A549 (cell line): ENCODE measurements around the gene CCDC71. TPM values are rescaled to one million over a fixed set of nuclear protein-coding genes. Genes with fewer than 3 reads are reported as not detected.

Experiments
- ATAC-seq, 2 experiments: fragments of 200-7000 bp in 1 of 2; fragments of >200 bp in 1 of 2; cut with Nextera tagmentation in 1 of 2; cut with Tn5 transposase in 1 of 2; 3 replicates each; pipeline versions ENCODE4 v1.8.0 to v1.9.1; 2018 to 2020; ENCODE audit warnings: mild to moderate bottlenecking in 1 of 2, moderate library complexity in 1 of 2
- CTCF ChIA-PET: fragments of 300-600 bp; sonication (Branson Sonifier 250); formaldehyde crosslinking; extraction: SDS; loops from one replicate; lab custom pipeline; 2021; ENCODE audit warnings: antibody characterized with exemption, inconsistent platforms; lab: Yijun Ruan, JAX
- POLR2A ChIA-PET: fragments of 350-600 bp; formaldehyde crosslinking; extraction: SDS; loops from one replicate; lab custom pipeline; 2021; ENCODE audit warnings: antibody characterized with exemption, inconsistent platforms; lab: Yijun Ruan, JAX
- DNase-seq, 2 experiments: peaks; one replicate each; pipeline versions ENCODE4 v3.0.0 to v3.0.0-alpha.2; 2011 to 2016; ENCODE audit warnings: low read depth in 1 of 2, low spot score in 1 of 2
- FAIRE-seq: peaks from 2 replicates; lab custom pipeline; 2011; peaks lifted over from hg19 to GRCh38; lab: Jason Lieb, UNC
- H3K27ac ChIP-seq, 2 experiments: fragments of >200 bp; sonication (Bioruptor Twin); formaldehyde crosslinking; 3 replicates each; pipeline ENCODE4 v1.5.1; 2016 to 2017
- H3K4me1 ChIP-seq: fragments of >200 bp; sonication (Bioruptor Twin); formaldehyde crosslinking; 3 replicates; pipeline ENCODE4 v1.6.1; 2016
- H3K4me2 ChIP-seq: fragments of >200 bp; sonication (Bioruptor Twin); formaldehyde crosslinking; 3 replicates; pipeline ENCODE4 v1.6.1; 2016
- H3K4me3 ChIP-seq: fragments of >200 bp; sonication (Bioruptor Twin); formaldehyde crosslinking; 3 replicates; pipeline ENCODE4 v1.5.1; 2016
- H3K9me3 ChIP-seq: fragments of >200 bp; sonication (Bioruptor Twin); formaldehyde crosslinking; 3 replicates; pipeline ENCODE4 v1.6.1; 2016
- ATOH8 ChIP-seq: fragments of 250-450 bp; sonication (Bioruptor Pico); IDR thresholded peaks from 2 replicates; pipeline ENCODE4 v1.5.0; 2020; ENCODE audit warnings: low read depth, mild to moderate bottlenecking, moderate library complexity
- CBX8 ChIP-seq: fragments of 200-600 bp; sonication (generic); IDR thresholded peaks from 2 replicates; pipeline ENCODE4 v1.6.1; 2016
- CEBPB ChIP-seq, 2 experiments: fragments of >200 bp in 1 of 2; sonication (Bioruptor Twin) in 1 of 2; formaldehyde crosslinking in 1 of 2; IDR thresholded peaks; 2 replicates each; pipeline ENCODE4 v1.6.1; 2012 to 2016
- CHD2 ChIP-seq: fragments of 150-350 bp; IDR thresholded peaks from 2 replicates; pipeline ENCODE4 v1.6.1; 2014; ENCODE audit warnings: low read length; ENCODE audit not compliant: partially characterized antibody
- CHD4 ChIP-seq: fragments of 200-600 bp; sonication (generic); IDR thresholded peaks from 2 replicates; pipeline ENCODE4 v1.6.1; 2016; ENCODE audit warnings: antibody characterized with exemption, mild to moderate bottlenecking, borderline replicate concordance
- EHF ChIP-seq: fragments of 250-450 bp; sonication (Bioruptor Pico); IDR thresholded peaks from 2 replicates; pipeline ENCODE4 v1.5.0; 2020; ENCODE audit warnings: mild to moderate bottlenecking
- EHMT2 ChIP-seq: fragments of 200-600 bp; sonication (generic); IDR thresholded peaks from 2 replicates; pipeline ENCODE4 v1.6.1; 2016; ENCODE audit warnings: antibody characterized with exemption, low read depth, mild to moderate bottlenecking, moderate library complexity
- ELK1 ChIP-seq: fragments of 150-350 bp; IDR thresholded peaks from 2 replicates; pipeline ENCODE4 v1.6.1; 2014; ENCODE audit warnings: low read depth, mild to moderate bottlenecking, low read length
- FOSL2 ChIP-seq, 2 experiments: fragments of 450-650 bp in 1 of 2; fragments of >200 bp in 1 of 2; sonication (Bioruptor Twin) in 1 of 2; formaldehyde crosslinking; IDR thresholded peaks; 2 replicates each; pipeline versions ENCODE4 v1.5.0 to v1.6.1; 2016 to 2020; ENCODE audit warnings: mild to moderate bottlenecking in 1 of 2, moderate library complexity in 1 of 2
- FOXS1 ChIP-seq: fragments of 250-450 bp; sonication (Bioruptor Pico); IDR thresholded peaks from 2 replicates; pipeline ENCODE4 v1.5.0; 2020; ENCODE audit warnings: mild to moderate bottlenecking, moderate library complexity
- HOXA7 ChIP-seq: fragments of 250-450 bp; sonication (Bioruptor Pico); IDR thresholded peaks from 2 replicates; pipeline ENCODE4 v1.5.0; 2020; ENCODE audit warnings: mild to moderate bottlenecking, moderate library complexity
- HOXB13 ChIP-seq: fragments of 250-450 bp; sonication (Bioruptor Pico); IDR thresholded peaks from 2 replicates; pipeline ENCODE4 v1.5.0; 2020; ENCODE audit warnings: low read depth, mild to moderate bottlenecking, moderate library complexity
- JUN ChIP-seq, 2 experiments: fragments of >200 bp; sonication (Bioruptor Twin); formaldehyde crosslinking; IDR thresholded peaks; 2 replicates in 1 of 2; 3 replicates in 1 of 2; pipeline ENCODE4 v1.6.1; 2016 to 2017
- JUNB ChIP-seq: fragments of >200 bp; sonication (Bioruptor Twin); formaldehyde crosslinking; IDR thresholded peaks from 2 replicates; pipeline ENCODE4 v1.6.1; 2016
- MAZ ChIP-seq: fragments of 150-350 bp; IDR thresholded peaks from 2 replicates; pipeline ENCODE4 v1.6.1; 2014; ENCODE audit warnings: antibody characterized with exemption, low read depth, low read length, borderline replicate concordance
- MYC ChIP-seq: IDR thresholded peaks from 2 replicates; pipeline ENCODE4 v1.6.1; 2012; ENCODE audit warnings: mild to moderate bottlenecking, inconsistent platforms, low read length, improper control_type of control experiment, borderline replicate concordance
- NFE2L2 ChIP-seq: fragments of 150-350 bp; conservative IDR thresholded peaks from 2 replicates; pipeline ENCODE4 v1.6.1; 2014; ENCODE audit warnings: low read length
- NPAS2 ChIP-seq: fragments of 250-450 bp; sonication (Bioruptor Pico); IDR thresholded peaks from 2 replicates; pipeline ENCODE4 v1.8.0; 2022; ENCODE audit warnings: mild to moderate bottlenecking, moderate library complexity, borderline replicate concordance
- PHF8 ChIP-seq: fragments of 200-600 bp; sonication (generic); IDR thresholded peaks from 2 replicates; pipeline ENCODE4 v1.6.1; 2016; ENCODE audit warnings: low read depth, mild to moderate bottlenecking, antibody characterized with exemption, moderate library complexity, borderline replicate concordance
- POLR2A ChIP-seq: IDR thresholded peaks from 2 replicates; pipeline ENCODE4 v1.6.1; 2012; ENCODE audit warnings: mild to moderate bottlenecking, low read length
- POLR2AphosphoS2 ChIP-seq: conservative IDR thresholded peaks from 2 replicates; pipeline ENCODE4 v1.6.1; 2012; ENCODE audit warnings: low read length, improper control_type of control experiment, inconsistent platforms
- RARB ChIP-seq: fragments of 250-450 bp; sonication (Bioruptor Pico); IDR thresholded peaks from 2 replicates; pipeline ENCODE4 v1.8.0; 2021; ENCODE audit warnings: mild to moderate bottlenecking, moderate library complexity
- RCOR1 ChIP-seq: fragments of 150-350 bp; IDR thresholded peaks from 2 replicates; pipeline ENCODE4 v1.6.1; 2014; ENCODE audit warnings: antibody characterized with exemption, low read length, low read depth
- SMC3 ChIP-seq: fragments of >200 bp; sonication (Bioruptor Twin); formaldehyde crosslinking; IDR thresholded peaks from 3 replicates; pipeline ENCODE4 v1.6.1; 2018; ENCODE audit warnings: inconsistent platforms
- TP53 ChIP-seq: fragments of 250-450 bp; sonication (Bioruptor Pico); IDR thresholded peaks from 2 replicates; pipeline ENCODE4 v1.5.0; 2021; ENCODE audit warnings: mild to moderate bottlenecking, moderate library complexity
- ZC3H11A ChIP-seq: fragments of 450-650 bp; IDR thresholded peaks from 2 replicates; pipeline ENCODE4 v1.6.1; 2014; ENCODE audit warnings: antibody characterized with exemption, mild to moderate bottlenecking
- ZFP36 ChIP-seq: fragments of 450-650 bp; IDR thresholded peaks from 2 replicates; pipeline ENCODE4 v1.6.1; 2014; ENCODE audit warnings: borderline replicate concordance; ENCODE audit not compliant: partially characterized antibody
- ZSCAN20 ChIP-seq: fragments of 250-450 bp; sonication (Bioruptor Pico); IDR thresholded peaks from 2 replicates; pipeline ENCODE4 v1.8.0; 2022; ENCODE audit warnings: mild to moderate bottlenecking, moderate library complexity
- WGBS: methylation state at CpG from one replicate; pipeline ENCODE4 v1.1.6; 2017; ENCODE audit errors: missing lambda C conversion rate; 5-methylcytosine and 5-hydroxymethylcytosine counted together
- polyA minus RNA-seq: library from RNA; depleted of rRNA, polyadenylated mRNA; stranded (reverse); fragments of >200 nt; gene quantifications from 2 replicates; pipeline ENCODE4 v1.2.3, GENCODE V29; 2011; rRNA and poly(A)+ RNA removed
- polyA plus RNA-seq, 4 experiments: library from polyadenylated mRNA; depleted of rRNA in 3 of 4; stranded (reverse); fragments of >200 nt; fragmentation: RNase III in 1 of 4; extraction: RNeasy Plus Mini Kit Qiagen cat#74134 plus additional on column Dnase treatment in 1 of 4; gene quantifications; 2 replicates in 3 of 4; 3 replicates in 1 of 4; pipeline ENCODE4 v1.2.3, GENCODE V29; 2011 to 2017
- TF ChIP-seq, protein P1 (sequence below): IDR thresholded peaks from 2 replicates; pipeline ENCODE4 v1.6.1; 2012
- TF ChIP-seq, protein P2 (sequence below): fragments of >200 bp; sonication (Bioruptor Twin); formaldehyde crosslinking; IDR thresholded peaks from 3 replicates; pipeline ENCODE4 v1.6.1; 2016
- TF ChIP-seq, protein P3 (sequence below): fragments of 200-600 bp; sonication (generic); IDR thresholded peaks from 2 replicates; pipeline ENCODE4 v1.6.1; 2016; ENCODE audit warnings: antibody characterized with exemption, mild to moderate bottlenecking, moderate library complexity

The CCDC71 gene
- polyA plus RNA-seq (2011; rRNA removed) (13.4 and 15.9 TPM in 2 replicates), polyA plus RNA-seq (2017; fragmentation: RNase III; extraction: RNeasy Plus Mini Kit Qiagen cat#74134 plus additional on column Dnase treatment) (8.1 to 10.0 TPM (median 9.6 TPM) in 3 replicates), polyA minus RNA-seq (29.2 and 38.9 TPM in 2 replicates)
- polyA plus RNA-seq (2012; cell fraction: cytosol; rRNA removed) = 18.8 and 22.6 TPM in 2 replicates
- 17.3 and 19.4 TPM in 2 replicates for polyA plus RNA-seq (2012; cell fraction: nucleus; rRNA removed)

GRCh38 chr3:49165771-49166751, at the start of gene CCDC71:
TSS of gene CCDC71 (minus strand) at chr3:49166331. CDS start at chr3:49164208, 2,123 bp downstream.
- peak within 1 kb of the TSS; percentile 95 to 100 for H3K27ac ChIP-seq
- FAIRE-seq (no peak), ATAC-seq (peak; percentile 76 to 78), DNase-seq (peak; percentile 61 to 62)
- WGBS = 2% methylated on average over 27 of the region's 69 CpGs
- H3K9me3 ChIP-seq = peaks cover 9% of the 10 kb centered on the region
- peaks cover 17% of the 10 kb centered on the region; the same call in 2 of the 3 replicates for H3K4me1 ChIP-seq
- CTCF ChIA-PET = interaction anchor here (1.3 kb wide), 1 partner anchor 283 kb away, joined by 4 read pairs; no protein-coding TSS in a partner anchor
- POLR2A ChIA-PET = no interaction called here
- peak within 1 kb of the TSS; percentile 96 for H3K4me3 ChIP-seq
- peak within 1 kb of the TSS; percentile 100 for H3K4me2 ChIP-seq
- TF ChIP-seq, protein P1, sequence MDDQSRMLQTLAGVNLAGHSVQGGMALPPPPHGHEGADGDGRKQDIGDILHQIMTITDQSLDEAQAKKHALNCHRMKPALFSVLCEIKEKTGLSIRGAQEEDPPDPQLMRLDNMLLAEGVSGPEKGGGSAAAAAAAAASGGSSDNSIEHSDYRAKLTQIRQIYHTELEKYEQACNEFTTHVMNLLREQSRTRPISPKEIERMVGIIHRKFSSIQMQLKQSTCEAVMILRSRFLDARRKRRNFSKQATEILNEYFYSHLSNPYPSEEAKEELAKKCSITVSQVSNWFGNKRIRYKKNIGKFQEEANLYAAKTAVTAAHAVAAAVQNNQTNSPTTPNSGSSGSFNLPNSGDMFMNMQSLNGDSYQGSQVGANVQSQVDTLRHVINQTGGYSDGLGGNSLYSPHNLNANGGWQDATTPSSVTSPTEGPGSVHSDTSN = 0 out of 2 replicates have a peak, but pooled peaks have one; percentile 39
- TF ChIP-seq POLR2AphosphoS2 (no peak), FOSL2 (IDR thresholded peaks at IDR 0.05) (no peak), FOSL2 (CRISPR knock-in tag; IDR thresholded peaks at IDR 0.05) (no peak), ELK1 (no peak), RCOR1 (no peak), ATOH8 (no peak), HOXB13 (CRISPR knock-in tag) (no peak), JUN (IDR thresholded peaks at IDR 0.05) (peak in 1 of 2 experiments; percentile 84; a peak in 3 of 5 replicates), FOXS1 (CRISPR knock-in tag) (no peak), RARB (no peak), EHF (CRISPR knock-in tag) (no peak), JUNB (no peak), PHF8 (0 out of 2 replicates have a peak, but pooled peaks have one; percentile 26), EHMT2 (peak; percentile 83), TP53 (CRISPR knock-in tag) (no peak), ZFP36 (peak; percentile 88), ZSCAN20 (CRISPR knock-in tag) (no peak), CEBPB (IDR thresholded peaks at IDR 0.05) (no peak), MAZ (no peak), ZC3H11A (no peak), MYC (no peak), CBX8 (no peak), SMC3 (no peak), CHD4 (no peak), NFE2L2 (no peak), NPAS2 (CRISPR knock-in tag) (no peak), POLR2A (peak; percentile 31), HOXA7 (CRISPR knock-in tag) (no peak), CHD2 (no peak)
- TF ChIP-seq, protein P2, sequence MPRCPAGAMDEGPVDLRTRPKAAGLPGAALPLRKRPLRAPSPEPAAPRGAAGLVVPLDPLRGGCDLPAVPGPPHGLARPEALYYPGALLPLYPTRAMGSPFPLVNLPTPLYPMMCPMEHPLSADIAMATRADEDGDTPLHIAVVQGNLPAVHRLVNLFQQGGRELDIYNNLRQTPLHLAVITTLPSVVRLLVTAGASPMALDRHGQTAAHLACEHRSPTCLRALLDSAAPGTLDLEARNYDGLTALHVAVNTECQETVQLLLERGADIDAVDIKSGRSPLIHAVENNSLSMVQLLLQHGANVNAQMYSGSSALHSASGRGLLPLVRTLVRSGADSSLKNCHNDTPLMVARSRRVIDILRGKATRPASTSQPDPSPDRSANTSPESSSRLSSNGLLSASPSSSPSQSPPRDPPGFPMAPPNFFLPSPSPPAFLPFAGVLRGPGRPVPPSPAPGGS = 0 out of 3 replicates have a peak, but pooled peaks have one; percentile 45
- TF ChIP-seq, protein P3, sequence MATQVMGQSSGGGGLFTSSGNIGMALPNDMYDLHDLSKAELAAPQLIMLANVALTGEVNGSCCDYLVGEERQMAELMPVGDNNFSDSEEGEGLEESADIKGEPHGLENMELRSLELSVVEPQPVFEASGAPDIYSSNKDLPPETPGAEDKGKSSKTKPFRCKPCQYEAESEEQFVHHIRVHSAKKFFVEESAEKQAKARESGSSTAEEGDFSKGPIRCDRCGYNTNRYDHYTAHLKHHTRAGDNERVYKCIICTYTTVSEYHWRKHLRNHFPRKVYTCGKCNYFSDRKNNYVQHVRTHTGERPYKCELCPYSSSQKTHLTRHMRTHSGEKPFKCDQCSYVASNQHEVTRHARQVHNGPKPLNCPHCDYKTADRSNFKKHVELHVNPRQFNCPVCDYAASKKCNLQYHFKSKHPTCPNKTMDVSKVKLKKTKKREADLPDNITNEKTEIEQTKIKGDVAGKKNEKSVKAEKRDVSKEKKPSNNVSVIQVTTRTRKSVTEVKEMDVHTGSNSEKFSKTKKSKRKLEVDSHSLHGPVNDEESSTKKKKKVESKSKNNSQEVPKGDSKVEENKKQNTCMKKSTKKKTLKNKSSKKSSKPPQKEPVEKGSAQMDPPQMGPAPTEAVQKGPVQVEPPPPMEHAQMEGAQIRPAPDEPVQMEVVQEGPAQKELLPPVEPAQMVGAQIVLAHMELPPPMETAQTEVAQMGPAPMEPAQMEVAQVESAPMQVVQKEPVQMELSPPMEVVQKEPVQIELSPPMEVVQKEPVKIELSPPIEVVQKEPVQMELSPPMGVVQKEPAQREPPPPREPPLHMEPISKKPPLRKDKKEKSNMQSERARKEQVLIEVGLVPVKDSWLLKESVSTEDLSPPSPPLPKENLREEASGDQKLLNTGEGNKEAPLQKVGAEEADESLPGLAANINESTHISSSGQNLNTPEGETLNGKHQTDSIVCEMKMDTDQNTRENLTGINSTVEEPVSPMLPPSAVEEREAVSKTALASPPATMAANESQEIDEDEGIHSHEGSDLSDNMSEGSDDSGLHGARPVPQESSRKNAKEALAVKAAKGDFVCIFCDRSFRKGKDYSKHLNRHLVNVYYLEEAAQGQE = no peak
